ENCODE results near the gene FRMD5.

- TF ChIP-seq POLR2A (IDR thresholded peaks at IDR 0.05) (no peak), CTCF (IDR thresholded peaks at IDR 0.05) (no peak)
Measured at GRCh38 chr15:43851251-43851650, 343.8 kb downstream of the FRMD5 start.
